ENCODE data around the gene SMIM20. TPM values are rescaled to one million over a fixed set of nuclear protein-coding genes. Genes with fewer than 3 reads are reported as not detected.

SMIM20 gene
- total and polyA plus RNA-seq, 2 of the 4 experiments (the other 2 are of a cell fraction), result 13.6 to 23.1 TPM

DNA sequence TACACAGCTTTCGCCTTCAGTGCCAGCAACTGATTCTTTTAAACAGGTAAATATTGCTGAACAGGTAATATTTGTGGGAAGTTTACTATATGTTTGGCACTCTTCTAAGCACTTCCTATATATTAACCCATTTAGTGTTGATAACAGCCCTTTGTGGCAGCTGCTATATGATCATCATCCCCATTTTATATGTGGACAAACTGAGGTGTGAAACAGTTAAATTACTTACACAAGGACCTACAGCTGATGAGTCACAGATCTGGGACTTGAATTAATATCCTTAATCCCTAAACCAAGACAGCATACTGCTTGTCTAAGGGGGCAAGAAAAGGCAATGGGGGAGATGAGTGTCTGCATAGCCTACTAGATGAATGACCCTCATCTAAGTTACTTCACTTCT, 2.9 kb downstream of the SMIM20 start:
- no peak overlapping the region for H4K8ac ChIP-seq (ENCODE audit: low read depth in 2 of 2, low read length in 2 of 2)
- no peaks in the 10 kb centered on the region for H3K9me3 ChIP-seq (ENCODE audit: control insufficient read depth, insufficient read depth, low read length)
- H3K9me1 ChIP-seq (ENCODE audit: insufficient read depth, low read length), result peaks cover 8% of the 10 kb centered on the region; the same call in 1 of the 2 replicates
- no peak overlapping the region for H3K4ac ChIP-seq (ENCODE audit: low read depth, low read length)
- H3K79me1 ChIP-seq (ENCODE audit: low read depth in 1 of 2, low read length in 2 of 2), result peaks cover 10 to 26% of the 10 kb centered on the region in 2 experiments; a peak in 3 of 4 replicates
- H2BK15ac ChIP-seq (ENCODE audit: low read depth, low read length), result no peak overlapping the region
- no peak overlapping the region for H3K4me2 ChIP-seq (ENCODE audit: low read depth, low read length)
- no peak overlapping the region for H2BK120ac ChIP-seq (ENCODE audit: low read depth, low read length)
- H2AFZ ChIP-seq (replicated peaks; ENCODE audit: low read length, poor library complexity), result no peak overlapping the region
- ChIA-PET POLR2A (ENCODE audit: unreplicated experiment) (no interaction called here), CTCF (interaction anchor here (0.7 kb wide), 1 partner anchor 47 kb away, joined by 3 read pairs; no protein-coding TSS in a partner anchor)
- no peak overlapping the region for H3K18ac ChIP-seq (ENCODE audit: low read depth, low read length)
- no peak overlapping the region for H3K4me3 ChIP-seq (ENCODE audit: insufficient read depth, low read depth, low read length)
- dilution Hi-C loops (cut with HindIII; ENCODE audit: low sequenced_read_pairs, unreplicated experiment), result no loop called here
- no peak overlapping the region for H2AK9ac ChIP-seq (replicated peaks; ENCODE audit: low read depth, low read length, poor library complexity)
- no peak overlapping the region for H2BK20ac ChIP-seq (ENCODE audit: low read depth, low read length)
- H3K14ac ChIP-seq (replicated peaks; ENCODE audit: low read depth, low read length), result no peak overlapping the region
- no TSS peak for BruUV-seq (replicated peaks)
- no peak overlapping the region for H3K9ac ChIP-seq (ENCODE audit: low read depth, low read length)
- ATAC-seq (ENCODE audit: low read depth) (no peak), DNase-seq (no peak)
- intact Hi-C loops (cut with micrococcal nuclease), result no loop called here
- TF ChIP-seq RAD21 (IDR thresholded peaks at IDR 0.05; ENCODE audit: low read length) (no peak), MAZ (IDR thresholded peaks at IDR 0.05; ENCODE audit: borderline replicate concordance, low read depth, low read length) (no peak), FOS (IDR thresholded peaks at IDR 0.05; ENCODE audit: low read depth, low read length) (no peak), CHD1 (IDR thresholded peaks at IDR 0.05; ENCODE audit: low read depth, low read length) (no peak), MAFK (IDR thresholded peaks at IDR 0.05; ENCODE audit: low read depth, low read length) (no peak), RFX5 (IDR thresholded peaks at IDR 0.05; ENCODE audit: low read depth, low read length) (no peak), SMC3 (IDR thresholded peaks at IDR 0.05; ENCODE audit: low read depth, low read length) (no peak)
- H3K23ac ChIP-seq (ENCODE audit: low read depth, low read length), result no peak overlapping the region
- no peak overlapping the region for H4K91ac ChIP-seq (ENCODE audit: insufficient read depth, low read depth, low read length)
- in situ Hi-C loops (cut with MboI; ENCODE audit: low sequenced_read_pairs), result no loop called here
- H3K4me1 ChIP-seq (ENCODE audit: control insufficient read depth, insufficient read depth, low read length), result peaks cover 6% of the 10 kb centered on the region
- no peak overlapping the region for H2AK5ac ChIP-seq (ENCODE audit: low read depth, low read length)
- no peaks in the 10 kb centered on the region for H3K27me3 ChIP-seq (ENCODE audit: control insufficient read depth, insufficient read depth, low read length)
- WGBS, 2 experiments (ENCODE audit: extremely low coverage in 2 of 2, insufficient read length in 1 of 2), result no CpG with 5 or more reads among the region's 1 CpG
- no peaks in the 10 kb centered on the region for H4K20me1 ChIP-seq (ENCODE audit: insufficient read depth, low read length)
- no peak overlapping the region for H2BK5ac ChIP-seq (ENCODE audit: low read depth, low read length, poor library complexity, severe bottlenecking)
- H4K5ac ChIP-seq (ENCODE audit: low read depth, low read length), result no peak overlapping the region
- H3K36me3 ChIP-seq (ENCODE audit: control insufficient read depth, insufficient read depth, low read length), result no peaks in the 10 kb centered on the region
- no peak overlapping the region for H3K27ac ChIP-seq (ENCODE audit: insufficient read depth, low read length)
- H3K56ac ChIP-seq (ENCODE audit: extremely low read depth, insufficient read depth, low read length), result no peak overlapping the region

All from IMR-90 (cell line).